HepG2 (cell line): Measurements from ENCODE around the gene ATPAF1. TPM values are rescaled to one million over a fixed set of nuclear protein-coding genes. Genes with fewer than 3 reads are reported as not detected.

Source experiments
- ATAC-seq: fragments of 200-7000 bp; cut with Tn5 transposase; 3 replicates; pipeline ENCODE4 v1.9.1; 2020; ENCODE audit warnings: mild to moderate bottlenecking, moderate library complexity
- BruUV-seq: library from RNA; stranded (reverse); fragments of 400-500 nt; replicated peaks from 2 replicates; lab custom pipeline; 2021; lab: Mats Ljungman, UMichigan
- CTCF ChIA-PET: fragments of 300-600 bp; formaldehyde crosslinking; extraction: SDS; loops from one replicate; lab custom pipeline; 2021; ENCODE audit warnings: low total read pairs, inconsistent platforms, low intra/inter-chr PET ratio; lab: Yijun Ruan, JAX
- POLR2A ChIA-PET: fragments of 350-600 bp; sonication (Branson Sonifier 250); formaldehyde crosslinking; loops from one replicate; lab custom pipeline; 2020; ENCODE audit warnings: antibody characterized with exemption, inconsistent platforms; lab: Yijun Ruan, JAX
- DNase-seq: peaks from one replicate; pipeline ENCODE4 v3.0.0-alpha.2; 2015; ENCODE audit warnings: low spot score
- FAIRE-seq: peaks from 3 replicates; lab custom pipeline; 2011; peaks lifted over from hg19 to GRCh38; lab: Jason Lieb, UNC
- H2AFZ ChIP-seq: one replicate; pipeline ENCODE4 v1.6.1; 2011; ENCODE audit warnings: low read length, inconsistent platforms
- H3K27ac ChIP-seq: fragments of 300-600 bp; 3 replicates; pipeline ENCODE4 v1.8.0; 2011; ENCODE audit warnings: mixed run types, mild to moderate bottlenecking, mixed read lengths, low read length, inconsistent platforms; ENCODE audit not compliant: insufficient read depth; ENCODE audit errors: extremely low read length
- H3K27me3 ChIP-seq, 2 experiments: fragments of 200-600 bp in 1 of 2; 2 replicates in 1 of 2; 3 replicates in 1 of 2; pipeline versions ENCODE4 v1.6.0 to v1.8.0; 2011; ENCODE audit warnings: low read length in 2 of 2, mild to moderate bottlenecking in 2 of 2, moderate library complexity in 2 of 2, inconsistent platforms in 1 of 2; ENCODE audit not compliant: insufficient read depth in 2 of 2, control insufficient read depth in 1 of 2
- H3K36me3 ChIP-seq, 2 experiments: fragments of 200-600 bp in 1 of 2; replicated peaks in 1 of 2; 2 replicates in 1 of 2; 3 replicates in 1 of 2; pipeline versions ENCODE4 v1.5.1 to v1.8.0; 2011; ENCODE audit warnings: low read length in 2 of 2, inconsistent platforms in 1 of 2; ENCODE audit not compliant: insufficient read depth in 2 of 2, control insufficient read depth in 1 of 2
- H3K4me1 ChIP-seq: 2 replicates; pipeline ENCODE4 v1.5.1; 2012; ENCODE audit warnings: low read length, inconsistent platforms; ENCODE audit not compliant: insufficient read depth
- H3K4me2 ChIP-seq: 2 replicates; pipeline ENCODE4 v1.6.0; 2011; ENCODE audit warnings: low read depth, low read length, inconsistent platforms
- H3K4me3 ChIP-seq, 3 experiments: fragments of 200-600 bp in 1 of 3; sonication (generic), shearing (Covaris generic) in 1 of 3; replicated peaks in 1 of 3; 2 replicates each; pipeline ENCODE4 v1.5.1; 2011 to 2016; ENCODE audit warnings: low read length in 3 of 3, inconsistent platforms in 2 of 3, low read depth in 2 of 3, mild to moderate bottlenecking in 2 of 3, control low read depth in 1 of 3, mixed read lengths in 1 of 3; ENCODE audit not compliant: insufficient read depth in 1 of 3
- H3K79me2 ChIP-seq: one replicate; pipeline ENCODE4 v1.6.1; 2011; ENCODE audit warnings: low read length, inconsistent platforms; ENCODE audit not compliant: insufficient read depth
- H3K9ac ChIP-seq: 2 replicates; pipeline ENCODE4 v1.6.0; 2011; ENCODE audit warnings: mild to moderate bottlenecking, low read depth, low read length, inconsistent platforms; ENCODE audit not compliant: insufficient read depth
- H3K9me3 ChIP-seq: 2 replicates; pipeline ENCODE4 v1.5.1; 2012; ENCODE audit warnings: mild to moderate bottlenecking, low read length
- H4K20me1 ChIP-seq: 2 replicates; pipeline ENCODE4 v1.6.0; 2011; ENCODE audit warnings: inconsistent platforms, mild to moderate bottlenecking, low read length, moderate library complexity; ENCODE audit not compliant: insufficient read depth
- ARID4A ChIP-seq: sonication (generic); formaldehyde crosslinking; IDR thresholded peaks from 2 replicates; pipeline ENCODE4 v1.5.0; 2020; ENCODE audit warnings: mild to moderate bottlenecking, missing genetic modification reagents, borderline replicate concordance
- BCL6 ChIP-seq: IDR thresholded peaks from 2 replicates; pipeline ENCODE4 v1.6.1; 2016; ENCODE audit warnings: missing genetic modification reagents, missing compliant biosample characterization
- EED ChIP-seq: sonication (generic); formaldehyde crosslinking; IDR thresholded peaks from 2 replicates; pipeline ENCODE4 v1.5.0; 2020; ENCODE audit warnings: mild to moderate bottlenecking, missing genetic modification reagents
- KDM1A ChIP-seq: IDR thresholded peaks from 2 replicates; pipeline ENCODE4 v1.6.1; 2016; ENCODE audit warnings: missing compliant biosample characterization
- KDM4B ChIP-seq: sonication (generic); formaldehyde crosslinking; IDR thresholded peaks from 2 replicates; pipeline ENCODE4 v1.4.0; 2020; ENCODE audit warnings: missing genetic modification reagents
- PAXIP1 ChIP-seq: sonication (generic); formaldehyde crosslinking; conservative IDR thresholded peaks from 2 replicates; pipeline ENCODE4 v1.4.0; 2020; ENCODE audit warnings: mild to moderate bottlenecking, missing genetic modification reagents, moderate library complexity
- SRSF1 ChIP-seq: fragments of 200-400 bp; formaldehyde crosslinking; optimal IDR thresholded peaks from 2 replicates; pipeline ENCODE3; 2017; ENCODE audit warnings: mild to moderate bottlenecking, low read depth, low read length, moderate library complexity
- TOPORS ChIP-seq: sonication (generic); formaldehyde crosslinking; IDR thresholded peaks from 2 replicates; pipeline ENCODE4 v1.8.0; 2023; ENCODE audit warnings: mild to moderate bottlenecking, missing genetic modification reagents
- ZBTB1 ChIP-seq: sonication (generic); formaldehyde crosslinking; IDR thresholded peaks from 2 replicates; pipeline ENCODE4 v1.4.0; 2020; ENCODE audit warnings: missing genetic modification reagents, borderline replicate concordance
- ZBTB21 ChIP-seq: sonication (generic); formaldehyde crosslinking; IDR thresholded peaks from 2 replicates; pipeline ENCODE4 v1.4.0; 2020; ENCODE audit warnings: missing genetic modification reagents
- ZBTB7B ChIP-seq: sonication (generic); formaldehyde crosslinking; IDR thresholded peaks from 2 replicates; pipeline ENCODE4 v1.4.0; 2020; ENCODE audit warnings: missing genetic modification reagents
- ZNF205 ChIP-seq: IDR thresholded peaks from 2 replicates; pipeline ENCODE4 v1.6.1; 2018; ENCODE audit warnings: missing biosample characterization, missing genetic modification reagents
- ZNF280B ChIP-seq: sonication (generic); formaldehyde crosslinking; IDR thresholded peaks from 2 replicates; pipeline ENCODE4 v1.5.0; 2020; ENCODE audit warnings: missing genetic modification reagents, mild to moderate bottlenecking, borderline replicate concordance
- ZNF468 ChIP-seq: sonication (generic); formaldehyde crosslinking; IDR thresholded peaks from 2 replicates; pipeline ENCODE4 v1.8.0; 2022; ENCODE audit warnings: mild to moderate bottlenecking, moderate library complexity, missing genetic modification reagents
- ZNF484 ChIP-seq: sonication (generic); formaldehyde crosslinking; IDR thresholded peaks from 2 replicates; pipeline ENCODE4 v1.5.1; 2020; ENCODE audit warnings: mild to moderate bottlenecking, low read depth, missing genetic modification reagents, borderline replicate concordance
- WGBS: methylation state at CpG from one replicate; pipeline ENCODE4 v1.1.6; 2017; ENCODE audit warnings: low lambda C conversion rate; 5-methylcytosine and 5-hydroxymethylcytosine counted together
- in situ Hi-C: cut with HindIII; loops from 2 replicates; pipeline ENCODE4 v1.10.0; 2017; ENCODE audit warnings: low pct_unique_long_range_greater_than_20kb; ENCODE audit not compliant: extremely low pct_ligation_motif_present
- intact Hi-C: fragments of 100-400 bp; cut with micrococcal nuclease; formaldehyde crosslinking; loops from one replicate; pipeline ENCODE4 v1.10.0; 2022; ENCODE audit not compliant: unreplicated experiment
- polyA plus RNA-seq, 8 experiments: library from polyadenylated mRNA; depleted of rRNA in 3 of 8; stranded (reverse) in 7 of 8; unstranded in 1 of 8; fragments of >200 nt; fragmentation: Illumina TruSeq in 4 of 8; extraction: Trizol in 4 of 8; gene quantifications; 2 replicates each; pipeline versions ENCODE4 v1.2.1 to v1.2.3, GENCODE V29; 2011 to 2016; ENCODE audit warnings: low read depth in 4 of 8, missing spikeins in 1 of 8, mixed read lengths in 1 of 8; ENCODE audit not compliant: insufficient read depth in 1 of 8
- total RNA-seq, 5 experiments: library from RNA; depleted of rRNA; stranded (reverse); fragments of >200 nt; fragmentation: Illumina TruSeq; extraction: Trizol; gene quantifications; 2 replicates each; pipeline ENCODE4 v1.2.3, GENCODE V29; 2016; ENCODE audit warnings: low read depth in 1 of 5

The ATPAF1 gene
- total and polyA plus RNA-seq, 2 of the 13 experiments (the other 11 are each of a cell fraction or from before 2014, with no cell fraction given): 66.6 to 76.7 TPM

GRCh38 chr1:46585312-46585938 is 82.7 kb downstream of the ATPAF1 start:
- H3K27ac ChIP-seq: no peak overlapping the region
- H3K79me2 ChIP-seq: no peaks in the 10 kb centered on the region
- WGBS: 94% methylated on average over 12 of the region's 12 CpGs
- peaks cover 11 to 63% of the 10 kb centered on the region in 2 experiments; a peak in 4 of 5 replicates for H3K36me3 ChIP-seq
- H3K4me2 ChIP-seq: no peak overlapping the region
- H2AFZ ChIP-seq: no peak overlapping the region
- H3K27me3 ChIP-seq: no peaks in the 10 kb centered on the region
- intact Hi-C loops: no loop called here
- ATAC-seq (no peak), DNase-seq (no peak), FAIRE-seq (no peak)
- no peak overlapping the region for H3K9ac ChIP-seq
- ChIA-PET CTCF (no interaction called here), POLR2A (no interaction called here)
- TF ChIP-seq ZNF468 (CRISPR knock-in tag) (no peak), PAXIP1 (CRISPR knock-in tag) (no peak), KDM1A (no peak), ARID4A (no peak), ZNF205 (CRISPR knock-in tag) (no peak), ZBTB1 (CRISPR knock-in tag) (no peak), EED (CRISPR knock-in tag) (no peak), SRSF1 (no peak), ZBTB7B (no peak), KDM4B (CRISPR knock-in tag) (no peak), ZNF484 (CRISPR knock-in tag) (no peak), ZNF280B (no peak), TOPORS (CRISPR knock-in tag) (no peak), ZBTB21 (no peak), BCL6 (CRISPR knock-in tag) (no peak)
- in situ Hi-C loops: no loop called here
- H3K4me3 ChIP-seq: no peak overlapping the region
- BruUV-seq: no TSS peak
- H3K9me3 ChIP-seq: no peaks in the 10 kb centered on the region
- H4K20me1 ChIP-seq: no peaks in the 10 kb centered on the region
- H3K4me1 ChIP-seq: peaks cover 6% of the 10 kb centered on the region
